Neural cell (in vitro differentiated cells): ENCODE measurements around the gene TTC8.

Experiments
- CTCF ChIP-seq: fragments of 450-650 bp; IDR thresholded peaks from 2 replicates; pipeline ENCODE4 v1.5.1; 2014; ENCODE audit warnings: antibody characterized with exemption, mild to moderate bottlenecking, moderate library complexity; ENCODE audit not compliant: poor library complexity, severe bottlenecking
- EP300 ChIP-seq: fragments of 450-650 bp; conservative IDR thresholded peaks from 2 replicates; pipeline ENCODE4 v1.6.1; 2014; ENCODE audit warnings: antibody characterized with exemption, mild to moderate bottlenecking, moderate library complexity; ENCODE audit not compliant: poor library complexity, severe bottlenecking
- POLR2AphosphoS5 ChIP-seq: IDR thresholded peaks from 2 replicates; pipeline ENCODE4 v1.6.1; 2012
- REST ChIP-seq: IDR thresholded peaks from 2 replicates; pipeline ENCODE4 v1.6.1; 2012; ENCODE audit warnings: borderline replicate concordance
- TAF1 ChIP-seq: IDR thresholded peaks from 2 replicates; pipeline ENCODE4 v1.6.1; 2012; ENCODE audit warnings: low read depth

GRCh38 chr14:88902850-88903249, 78.4 kb downstream of the TTC8 start:
- TF ChIP-seq CTCF (no peak), POLR2AphosphoS5 (no peak), REST (no peak), EP300 (no peak), TAF1 (no peak)
